Keratinocyte (primary cell): ENCODE results near the gene HP1BP3.

ENCODE experiments used
- CTCF ChIP-seq, 3 experiments: IDR thresholded peaks in 1 of 3; conservative IDR thresholded peaks in 1 of 3; optimal IDR thresholded peaks in 1 of 3; 2 replicates in 2 of 3; 3 replicates in 1 of 3; pipeline versions ENCODE3 to v1.5.1; 2011; ENCODE audit warnings: low read length in 3 of 3, mild to moderate bottlenecking in 3 of 3, moderate library complexity in 2 of 3, control low read depth in 1 of 3, inconsistent platforms in 1 of 3; ENCODE audit not compliant: insufficient read depth in 2 of 3; ENCODE audit errors: extremely low read depth in 1 of 3
- EZH2 ChIP-seq: IDR thresholded peaks from one replicate; pipeline ENCODE4 v1.6.1; 2012; ENCODE audit warnings: inconsistent platforms, mild to moderate bottlenecking, low read length, moderate library complexity

- no peak for TF ChIP-seq CTCF (optimal IDR thresholded peaks at IDR 0.05 in 1 of 3, IDR thresholded peaks at IDR 0.05 in 1 of 3, conservative IDR thresholded peaks at IDR 0.05 in 1 of 3; ENCODE audit: extremely low read depth in 1 of 3, insufficient read depth in 2 of 3, low read length in 3 of 3)
- TF ChIP-seq EZH2 = no peak
Measured at GRCh38 chr1:20703124-20703756, 83.9 kb downstream of the HP1BP3 start.
